Subcutaneous abdominal adipose tissue (tissue), 5 donors: ENCODE data around the gene GPR162.
A peak's percentile ranks its signal among the peaks of the same experiment; 100 is the strongest.
"Not testable (repeated sequence)": the region's sequence is repeated elsewhere in the genome, so short reads cannot be mapped to it uniquely, and the experiment has no call there.

ENCODE experiments used
- H3K27ac ChIP-seq: one replicate; pipeline ENCODE4 v1.7.0; 2013; ENCODE audit warnings: low read depth, mild to moderate bottlenecking, inconsistent platforms, low read length, moderate library complexity
- H3K27me3 ChIP-seq, 5 donors: one replicate each; pipeline ENCODE4 v1.7.0; 2013; ENCODE audit warnings: low read length in 5 of 5, inconsistent platforms in 1 of 5; ENCODE audit not compliant: control insufficient read depth in 5 of 5, insufficient read depth in 4 of 5
- H3K36me3 ChIP-seq, 5 donors: one replicate each; pipeline ENCODE4 v1.7.0; 2013; ENCODE audit warnings: low read length in 5 of 5; ENCODE audit not compliant: control insufficient read depth in 5 of 5, insufficient read depth in 5 of 5
- H3K4me1 ChIP-seq, 5 donors: one replicate each; pipeline ENCODE4 v1.7.0; 2013; ENCODE audit warnings: low read length in 5 of 5, mild to moderate bottlenecking in 3 of 5, moderate library complexity in 1 of 5; ENCODE audit not compliant: control insufficient read depth in 5 of 5, insufficient read depth in 5 of 5
- H3K4me3 ChIP-seq, 5 donors: one replicate each; pipeline ENCODE4 v1.7.0; 2013; ENCODE audit warnings: low read length in 5 of 5, low read depth in 1 of 5
- H3K9ac ChIP-seq, 5 donors: one replicate each; pipeline ENCODE4 v1.7.0; 2013; ENCODE audit warnings: low read length in 5 of 5, mild to moderate bottlenecking in 4 of 5, moderate library complexity in 3 of 5
- H3K9me3 ChIP-seq, 5 donors: one replicate each; pipeline ENCODE4 v1.7.0; 2013; ENCODE audit warnings: low read length in 5 of 5; ENCODE audit not compliant: control insufficient read depth in 5 of 5
- donor health status: healthy.
- donor health status: healthy.
- donor health status: healthy.
- donor health status: healthy.
- donor health status: healthy.

The GPR162 gene

DNA sequence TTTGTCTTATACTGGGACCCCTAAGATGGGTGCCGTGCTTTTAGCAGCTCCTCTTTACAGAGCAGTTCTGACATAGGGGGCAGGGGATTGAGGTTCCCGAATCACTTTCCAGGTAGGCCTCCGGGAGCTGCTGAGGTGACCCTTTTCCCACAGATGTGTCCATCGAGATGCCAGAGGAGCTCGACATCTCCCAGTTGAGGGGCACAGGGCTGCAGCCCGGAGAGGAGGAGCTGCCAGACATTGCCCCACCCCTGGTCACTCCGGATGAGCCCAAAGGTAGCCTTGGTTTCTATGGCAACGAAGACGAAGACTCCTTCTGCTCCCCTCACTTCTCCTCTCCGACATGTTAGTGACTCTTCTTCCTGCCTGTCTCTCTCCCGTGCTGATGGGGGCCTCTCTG, 41.4 kb downstream of the GPR162 start:
- Histone ChIP-seq H3K9ac (no peak overlapping the region), H3K9me3 (no peaks in the 10 kb centered on the region), H3K27me3 (no peaks in the 10 kb centered on the region), H3K4me3 (no peak overlapping the region), H3K27ac (no peak overlapping the region), H3K36me3 (peaks cover 1 to 78% (median 69%) of the 10 kb centered on the region in 5 donors), H3K4me1 (peaks cover 5 to 14% (median 12%) of the 10 kb centered on the region in 5 donors)

DNA sequence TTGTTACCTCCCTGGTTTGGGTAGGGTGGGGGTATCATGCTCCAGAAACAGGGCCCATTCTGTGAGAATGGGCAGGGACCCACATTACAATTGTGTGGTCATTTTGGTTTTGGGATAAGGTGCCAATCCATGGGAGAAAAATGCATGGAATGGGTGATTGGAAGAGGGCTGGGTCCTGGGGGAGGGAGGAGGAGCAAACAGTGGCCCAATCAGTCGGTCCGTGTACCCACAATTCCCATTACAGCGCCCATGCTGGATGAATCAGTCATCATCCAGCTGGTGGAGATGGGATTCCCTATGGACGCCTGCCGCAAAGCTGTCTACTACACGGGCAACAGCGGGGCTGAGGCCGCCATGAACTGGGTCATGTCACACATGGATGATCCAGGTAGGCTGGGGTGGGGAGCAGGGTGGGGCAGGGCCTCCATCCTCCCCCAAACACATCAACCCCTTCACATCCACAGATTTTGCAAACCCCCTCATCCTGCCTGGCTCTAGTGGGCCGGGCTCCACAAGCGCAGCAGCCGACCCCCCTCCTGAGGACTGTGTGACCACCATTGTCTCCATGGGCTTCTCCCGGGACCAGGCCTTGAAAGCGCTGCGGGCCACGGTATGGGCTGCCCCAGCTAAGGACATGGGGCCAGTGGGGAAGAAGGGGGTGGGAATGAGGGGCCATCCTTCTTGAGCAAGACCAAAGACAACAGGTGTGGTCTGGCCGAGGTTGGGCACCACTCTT, 42.1 kb downstream of the GPR162 start:
- Histone ChIP-seq H3K9ac (no peak overlapping the region), H3K4me1 (peaks cover 5 to 21% (median 19%) of the 10 kb centered on the region in 5 donors), H3K4me3 (no peak overlapping the region), H3K27me3 (no peaks in the 10 kb centered on the region), H3K27ac (no peak overlapping the region), H3K9me3 (no peaks in the 10 kb centered on the region), H3K36me3 (peaks cover 0 to 70% (median 62%) of the 10 kb centered on the region in 5 donors)

DNA sequence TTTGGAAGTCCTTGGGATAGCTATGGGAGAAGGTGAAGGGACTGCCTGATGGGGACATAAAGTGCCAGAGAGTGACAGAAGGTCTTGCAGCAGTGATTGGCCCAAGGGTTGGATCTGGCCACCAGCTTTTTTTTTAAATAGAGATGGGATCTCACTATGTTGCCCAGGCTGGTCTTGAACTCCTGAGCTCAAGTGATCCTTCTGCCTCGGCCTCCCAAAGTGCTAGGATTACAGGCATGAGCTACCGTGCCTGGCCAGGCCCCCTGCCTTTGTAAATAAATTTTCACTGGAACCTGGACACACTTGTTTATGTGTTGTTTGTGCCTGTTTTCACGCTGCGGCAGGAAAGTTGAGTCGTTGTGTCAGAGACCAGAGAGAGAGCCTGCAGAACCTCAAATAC, 43.7 kb downstream of the GPR162 start:
- Histone ChIP-seq H3K36me3 (peaks cover 0 to 66% (median 58%) of the 10 kb centered on the region in 5 donors), H3K4me1 (peaks cover 5 to 35% (median 27%) of the 10 kb centered on the region in 5 donors)
- not testable (repeated sequence) for H3K9me3 ChIP-seq, H3K27ac ChIP-seq, H3K27me3 ChIP-seq, H3K9ac ChIP-seq, H3K4me3 ChIP-seq

DNA sequence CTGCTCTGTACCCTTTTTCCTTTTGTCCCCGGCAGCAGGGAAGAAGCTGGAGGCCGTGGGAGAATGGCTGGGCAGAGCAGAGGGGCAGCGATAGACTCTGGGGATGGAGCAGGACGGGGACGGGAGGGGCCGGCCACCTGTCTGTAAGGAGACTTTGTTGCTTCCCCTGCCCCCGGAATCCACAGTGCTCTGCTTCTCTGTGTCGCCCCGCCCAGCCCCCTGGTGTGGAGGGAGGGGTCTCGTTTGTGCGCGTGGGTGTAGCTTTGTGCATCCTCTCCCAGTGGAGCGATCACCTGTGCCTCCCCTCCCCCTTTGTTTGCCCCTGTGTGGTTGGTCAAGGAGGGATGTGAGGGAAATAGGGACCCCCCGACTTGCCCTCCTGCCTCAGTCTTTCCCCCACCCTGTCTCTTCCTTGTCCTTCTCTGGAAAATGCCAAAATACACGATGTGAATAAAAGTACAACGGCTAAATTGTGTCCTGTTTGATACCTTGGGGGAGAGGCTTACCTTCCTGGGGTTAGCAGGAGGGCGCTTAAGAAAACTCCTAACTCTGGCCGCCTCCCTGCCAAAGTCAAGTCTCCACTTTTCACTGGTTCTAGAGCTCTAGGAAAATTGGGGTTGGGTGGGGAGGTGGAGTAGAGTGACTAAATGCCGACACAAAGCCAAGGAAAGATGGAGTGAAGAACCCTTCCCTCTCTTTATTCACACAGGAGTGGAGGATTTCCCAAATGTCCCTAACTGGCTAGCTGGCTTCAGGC, 44.7 kb downstream of the GPR162 start:
- Histone ChIP-seq H3K9ac (peak overlapping the region; percentile 56 to 83 (median 75)), H3K4me3 (peak overlapping the region in 4 of 5 donors; percentile 74 to 89 (median 82)), H3K9me3 (no peaks in the 10 kb centered on the region), H3K4me1 (peaks cover 5 to 40% (median 30%) of the 10 kb centered on the region in 5 donors), H3K27me3 (no peaks in the 10 kb centered on the region), H3K27ac (peak overlapping the region; percentile 94), H3K36me3 (peaks cover 0 to 66% (median 57%) of the 10 kb centered on the region in 5 donors)

DNA sequence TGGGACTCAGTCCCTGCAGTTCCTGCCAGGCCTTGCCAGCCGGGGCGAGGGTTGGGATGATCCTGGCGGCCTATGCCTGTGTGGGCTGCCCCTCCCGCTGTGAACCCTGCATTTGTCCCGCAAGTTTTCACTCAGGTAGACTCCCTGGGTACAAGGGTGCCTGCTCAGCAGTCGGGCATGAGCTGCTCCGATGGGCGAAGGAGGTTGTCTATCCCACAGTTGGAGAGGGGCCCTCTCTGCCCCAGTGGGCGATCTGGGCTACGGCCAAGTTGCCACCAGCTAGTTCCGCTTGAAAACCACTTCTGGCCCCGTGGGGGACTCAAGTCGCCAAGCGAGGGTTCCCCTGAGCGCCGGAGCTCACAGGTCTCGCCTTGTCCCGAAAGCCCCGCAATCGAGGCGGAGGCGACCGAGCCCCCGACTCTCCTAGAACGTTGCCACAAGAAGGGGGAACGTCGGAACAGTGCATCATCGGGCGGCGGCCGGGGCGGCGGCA, 45.3 kb downstream of the GPR162 start:
- Histone ChIP-seq H3K9me3 (no peaks in the 10 kb centered on the region), H3K27ac (peak overlapping the region; percentile 94), H3K36me3 (peaks cover 0 to 63% (median 55%) of the 10 kb centered on the region in 5 donors), H3K4me1 (peaks cover 9 to 46% (median 36%) of the 10 kb centered on the region in 5 donors), H3K4me3 (peak overlapping the region; percentile 74 to 89 (median 82)), H3K9ac (peak overlapping the region; percentile 56 to 83 (median 75)), H3K27me3 (no peaks in the 10 kb centered on the region)

DNA sequence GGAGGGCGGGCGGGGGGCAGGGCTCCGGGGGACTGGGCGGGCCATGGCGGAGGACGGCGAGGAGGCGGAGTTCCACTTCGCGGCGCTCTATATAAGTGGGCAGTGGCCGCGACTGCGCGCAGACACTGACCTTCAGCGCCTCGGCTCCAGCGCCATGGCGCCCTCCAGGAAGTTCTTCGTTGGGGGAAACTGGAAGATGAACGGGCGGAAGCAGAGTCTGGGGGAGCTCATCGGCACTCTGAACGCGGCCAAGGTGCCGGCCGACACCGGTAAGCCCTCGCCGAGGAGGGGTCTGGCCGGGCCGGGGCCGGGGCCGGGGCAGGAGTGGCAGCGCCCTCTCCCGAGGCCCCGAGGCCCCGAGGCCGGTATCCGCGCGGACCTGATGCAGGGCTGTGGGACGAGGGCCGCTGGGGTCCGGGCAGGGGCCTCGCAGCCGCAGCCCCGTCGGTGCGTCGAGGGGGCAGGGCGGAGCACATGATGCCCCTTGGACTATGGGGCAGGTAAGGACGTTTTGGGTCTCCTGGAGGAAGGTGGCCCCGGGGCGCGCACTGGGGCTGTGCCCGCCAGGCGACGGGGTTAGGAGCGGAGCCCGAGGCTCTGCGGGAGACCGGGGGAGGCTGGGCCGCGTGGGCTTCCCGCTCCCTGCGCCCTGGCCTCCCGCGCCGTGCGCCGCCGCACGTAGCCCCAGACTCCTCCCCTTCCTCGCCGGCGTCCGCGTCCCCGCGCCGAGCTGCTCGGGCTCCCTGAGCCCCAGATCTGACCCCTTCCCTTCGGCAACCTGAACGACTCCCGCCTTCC, 46.0 kb downstream of the GPR162 start, which contains the start of gene TPI1:
Gene TPI1 (plus strand): TSS at position 119 of the 798 bp plus-strand sequence. CDS start 36 bp downstream, at position 155.
- Histone ChIP-seq H3K36me3 (peaks cover 0 to 58% (median 51%) of the 10 kb centered on the region in 5 donors), H3K4me1 (peaks cover 10 to 52% (median 43%) of the 10 kb centered on the region in 5 donors), H3K4me3 (peak within 1 kb of the TSS; percentile 82 to 89 (median 84)), H3K9ac (peak within 1 kb of the TSS; percentile 56 to 84 (median 82)), H3K27ac (peak within 1 kb of the TSS; percentile 94), H3K27me3 (no peaks in the 10 kb centered on the region), H3K9me3 (no peaks in the 10 kb centered on the region)

DNA sequence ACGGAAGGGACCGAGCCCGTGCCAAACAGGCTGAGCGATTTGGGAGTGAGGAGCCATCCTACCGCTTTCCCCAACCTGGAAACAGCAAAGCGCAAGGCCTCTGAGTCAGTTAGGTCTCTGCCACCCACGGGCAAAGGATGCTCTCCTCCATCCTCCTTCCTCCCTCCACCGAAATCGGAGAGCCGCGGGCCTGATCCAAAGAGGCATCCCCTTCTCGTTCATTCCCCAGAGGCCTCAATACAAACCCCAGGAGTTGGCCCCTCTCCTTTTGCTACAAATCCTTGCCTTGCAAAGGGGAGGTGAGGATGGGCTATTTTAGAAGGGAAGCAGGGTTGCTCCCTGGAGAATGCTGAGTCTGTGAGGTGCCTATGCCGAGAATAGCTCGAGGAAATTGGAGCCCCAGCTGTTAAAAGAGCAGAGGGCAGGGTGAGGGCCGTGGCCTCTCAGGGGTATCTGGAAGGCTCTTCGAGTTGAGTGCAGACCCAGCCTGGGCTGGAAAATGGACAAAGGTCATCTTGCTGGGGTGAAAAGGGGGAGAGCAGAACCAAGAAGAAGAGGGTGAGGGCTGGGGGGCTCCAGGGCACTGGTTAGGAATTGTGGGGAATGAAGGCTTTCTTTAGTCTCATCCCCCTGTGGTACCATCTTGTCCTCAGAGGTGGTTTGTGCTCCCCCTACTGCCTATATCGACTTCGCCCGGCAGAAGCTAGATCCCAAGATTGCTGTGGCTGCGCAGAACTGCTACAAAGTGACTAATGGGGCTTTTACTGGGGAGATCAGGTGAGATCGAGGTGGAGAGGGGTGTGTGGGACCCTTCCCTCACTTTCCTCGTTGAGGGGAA, 46.8 kb downstream of the GPR162 start:
- Histone ChIP-seq H3K9me3 (no peaks in the 10 kb centered on the region), H3K9ac (peak overlapping the region in 4 of 5 donors; percentile 66 to 84 (median 82)), H3K27me3 (no peaks in the 10 kb centered on the region), H3K27ac (peak overlapping the region; percentile 94), H3K36me3 (peaks cover 0 to 50% (median 42%) of the 10 kb centered on the region in 5 donors), H3K4me1 (peaks cover 10 to 58% (median 46%) of the 10 kb centered on the region in 5 donors), H3K4me3 (peak overlapping the region; percentile 79 to 89 (median 84))

DNA sequence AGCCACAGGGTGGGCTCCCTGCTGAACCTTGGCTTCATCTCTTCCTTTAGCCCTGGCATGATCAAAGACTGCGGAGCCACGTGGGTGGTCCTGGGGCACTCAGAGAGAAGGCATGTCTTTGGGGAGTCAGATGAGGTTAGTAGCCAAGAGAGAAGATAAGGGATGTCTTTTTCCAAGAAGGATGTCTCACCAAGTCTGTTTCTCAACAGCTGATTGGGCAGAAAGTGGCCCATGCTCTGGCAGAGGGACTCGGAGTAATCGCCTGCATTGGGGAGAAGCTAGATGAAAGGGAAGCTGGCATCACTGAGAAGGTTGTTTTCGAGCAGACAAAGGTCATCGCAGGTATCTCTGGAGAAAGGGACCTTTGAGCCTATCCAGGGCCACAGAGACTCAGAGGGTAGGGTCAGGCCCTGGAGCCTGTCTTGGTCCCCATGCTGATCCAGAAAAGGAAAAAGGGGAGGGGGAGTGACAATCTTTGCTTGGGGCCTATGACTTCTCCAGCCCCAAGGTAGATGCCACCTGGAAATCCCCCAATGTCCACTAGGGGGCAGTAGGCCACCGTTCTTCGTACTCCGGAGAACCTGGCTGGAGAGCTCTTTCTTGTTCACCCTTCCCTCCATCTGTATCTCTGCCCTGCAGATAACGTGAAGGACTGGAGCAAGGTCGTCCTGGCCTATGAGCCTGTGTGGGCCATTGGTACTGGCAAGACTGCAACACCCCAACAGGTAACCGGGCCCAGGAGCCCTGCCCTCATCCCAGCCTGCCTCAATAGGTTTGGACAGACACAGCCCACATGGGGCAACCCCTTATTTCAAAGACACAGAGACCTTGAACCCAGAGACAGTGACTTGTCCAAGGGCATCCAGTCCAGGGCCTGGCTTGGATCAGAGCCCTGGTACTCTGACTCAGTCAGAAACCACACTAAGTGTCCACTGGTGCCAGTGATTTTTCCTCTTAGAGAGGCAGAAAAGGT, 47.7 kb downstream of the GPR162 start:
- no peaks in the 10 kb centered on the region for H3K27me3 ChIP-seq
- peak overlapping the region in 1 of 5 donors; percentile 35 for H3K9ac ChIP-seq
- H3K9me3 ChIP-seq: no peaks in the 10 kb centered on the region
- H3K4me1 ChIP-seq: peaks cover 10 to 63% (median 51%) of the 10 kb centered on the region in 5 donors
- peak overlapping the region in 4 of 5 donors; percentile 24 to 84 (median 80) for H3K4me3 ChIP-seq
- H3K36me3 ChIP-seq: peaks cover 0 to 41% (median 34%) of the 10 kb centered on the region in 5 donors
- H3K27ac ChIP-seq: peak overlapping the region; percentile 94
